Tibial nerve (tissue), 4 donors: ENCODE data around the gene NACC1. TPM values are rescaled to one million over a fixed set of nuclear protein-coding genes. Genes with fewer than 3 reads are reported as not detected.

Experiments
- DNase-seq, 2 donors: peaks; one replicate each; pipeline ENCODE4 v3.0.0-alpha.2; 2019; ENCODE audit warnings: low spot score in 2 of 2
- H3K27ac ChIP-seq, 4 donors: fragments of 200-600 bp; sonication (generic) in 3 of 4; one replicate each; pipeline ENCODE4 v1.5.1; 2017 to 2019; ENCODE audit warnings: mild to moderate bottlenecking in 1 of 4
- H3K27me3 ChIP-seq, 2 donors: fragments of 200-600 bp; sonication (generic) in 1 of 2; one replicate each; pipeline versions ENCODE4 v1.5.1 to v1.6.0; 2017 to 2019
- H3K36me3 ChIP-seq, 3 donors: fragments of 200-600 bp; sonication (generic); one replicate each; pipeline ENCODE4 v1.5.1; 2018 to 2019
- H3K4me1 ChIP-seq, 4 donors: fragments of 200-600 bp; sonication (generic) in 3 of 4; one replicate each; pipeline ENCODE4 v1.5.1; 2017 to 2019
- H3K4me3 ChIP-seq, 4 donors: fragments of 200-600 bp; sonication (generic) in 3 of 4; one replicate each; pipeline ENCODE4 v1.5.1; 2017 to 2019; ENCODE audit warnings: mild to moderate bottlenecking in 1 of 4, moderate library complexity in 1 of 4
- H3K9me3 ChIP-seq, 4 donors: fragments of 200-600 bp; sonication (generic) in 3 of 4; one replicate each; pipeline ENCODE4 v1.5.1; 2017 to 2019
- CTCF ChIP-seq, 5 experiments: fragments of 200-600 bp in 3 of 5; fragments of 450-650 bp in 2 of 5; sonication (generic) in 3 of 5; IDR thresholded peaks; one replicate each; pipeline ENCODE4 v1.5.1; 2016 to 2019; ENCODE audit warnings: antibody characterized with exemption in 5 of 5, mild to moderate bottlenecking in 3 of 5, moderate library complexity in 2 of 5
- EP300 ChIP-seq, 2 donors: sonication (generic); formaldehyde crosslinking; IDR thresholded peaks; one replicate each; pipeline ENCODE4 v1.6.1; 2017; ENCODE audit warnings: antibody characterized with exemption in 2 of 2, mild to moderate bottlenecking in 1 of 2
- POLR2A ChIP-seq, 2 donors: fragments of 450-650 bp; IDR thresholded peaks; one replicate each; pipeline ENCODE4 v1.6.1; 2017; ENCODE audit warnings: antibody characterized with exemption in 2 of 2, mild to moderate bottlenecking in 2 of 2, moderate library complexity in 2 of 2
- WGBS, 2 donors: methylation state at CpG; one replicate each; pipeline ENCODE4 v1.1.5; 2018; 5-methylcytosine and 5-hydroxymethylcytosine counted together
- total RNA-seq, 4 donors: library from RNA; depleted of rRNA; stranded (reverse); fragments of >200 nt; gene quantifications; one replicate each; pipeline ENCODE4 v1.1.0, GENCODE V29; 2016

The NACC1 gene
- total RNA-seq, 4 donors from 2014 or later, result 15.3 to 37.1 (median 25.8) TPM

GRCh38 chr19:13150931-13151604, 33.0 kb downstream of the NACC1 start:
- DNase-seq, result peak in 1 of 2 donors; percentile 19
- Histone ChIP-seq H3K27ac (peak overlapping the region; percentile 98 to 100 (median 98)), H3K27me3 (no peaks in the 10 kb centered on the region), H3K36me3 (peaks cover 0 to 11% (median 0%) of the 10 kb centered on the region in 3 donors), H3K4me3 (peak overlapping the region; percentile 66 to 87 (median 84)), H3K4me1 (peaks cover 3 to 67% (median 20%) of the 10 kb centered on the region in 4 donors), H3K9me3 (no peaks in the 10 kb centered on the region)
- TF ChIP-seq CTCF (IDR thresholded peaks at IDR 0.05) (no peak), POLR2A (IDR thresholded peaks at IDR 0.05) (no peak), EP300 (IDR thresholded peaks at IDR 0.05) (no peak)
- WGBS, 2 donors, result 1% methylated on average over 29 to 33 of the region's 34 CpGs

- peaks cover 0 to 4% (median 0%) of the 10 kb centered on the region in 3 donors for H3K36me3 ChIP-seq
- WGBS, 2 donors, result 0 to 1% methylated on average over 55 to 56 of the region's 71 CpGs
- peak in 4 of 5 experiments; percentile 16 to 53 (median 21) for TF ChIP-seq CTCF (IDR thresholded peaks at IDR 0.05)
- peak; percentile 96 to 97 for TF ChIP-seq POLR2A (IDR thresholded peaks at IDR 0.05)
- peak; percentile 56 to 99 for TF ChIP-seq EP300 (IDR thresholded peaks at IDR 0.05)
- H3K4me3 ChIP-seq, result peak overlapping the region; percentile 66 to 98 (median 84)
- H3K27ac ChIP-seq, result peak overlapping the region; percentile 98 to 100 (median 98)
- H3K4me1 ChIP-seq, result peaks cover 3 to 73% (median 23%) of the 10 kb centered on the region in 4 donors
- peak; percentile 97 for DNase-seq
- no peaks in the 10 kb centered on the region for H3K27me3 ChIP-seq
- no peaks in the 10 kb centered on the region for H3K9me3 ChIP-seq
Observed at GRCh38 chr19:13151605-13152355, 33.7 kb downstream of the NACC1 start.

GRCh38 chr19:13152356-13152973, 34.4 kb downstream of the NACC1 start:
- H3K27me3 ChIP-seq, result no peaks in the 10 kb centered on the region
- H3K9me3 ChIP-seq, result no peaks in the 10 kb centered on the region
- no peaks in the 10 kb centered on the region for H3K36me3 ChIP-seq
- 0 to 2% methylated on average over 10 to 25 of the region's 25 CpGs for WGBS, 2 donors
- peak overlapping the region; percentile 66 to 98 (median 84) for H3K4me3 ChIP-seq
- H3K27ac ChIP-seq, result peak overlapping the region; percentile 96 to 99 (median 98)
- H3K4me1 ChIP-seq, result peaks cover 3 to 73% (median 23%) of the 10 kb centered on the region in 4 donors
- DNase-seq, result peak in 1 of 2 donors; percentile 20
- TF ChIP-seq POLR2A (IDR thresholded peaks at IDR 0.05), result no peak
- TF ChIP-seq EP300 (IDR thresholded peaks at IDR 0.05), result peak in 1 of 2 donors; percentile 76
- TF ChIP-seq CTCF (IDR thresholded peaks at IDR 0.05), result no peak

GRCh38 chr19:13152974-13153568, 35.0 kb downstream of the NACC1 start:
- no peaks in the 10 kb centered on the region for H3K36me3 ChIP-seq
- peak; percentile 95 to 99 for DNase-seq
- H3K4me1 ChIP-seq, result peaks cover 3 to 71% (median 23%) of the 10 kb centered on the region in 4 donors
- TF ChIP-seq CTCF (IDR thresholded peaks at IDR 0.05) (peak in 2 of 5 experiments; percentile 50 to 51), POLR2A (IDR thresholded peaks at IDR 0.05) (peak; percentile 99), EP300 (IDR thresholded peaks at IDR 0.05) (peak in 1 of 2 donors; percentile 100)
- peak overlapping the region; percentile 66 to 98 (median 84) for H3K4me3 ChIP-seq
- H3K9me3 ChIP-seq, result no peaks in the 10 kb centered on the region
- 0 to 1% methylated on average over 34 to 36 of the region's 59 CpGs for WGBS, 2 donors
- H3K27ac ChIP-seq, result peak overlapping the region; percentile 96 to 99 (median 98)
- H3K27me3 ChIP-seq, result no peaks in the 10 kb centered on the region
